Stimulated activated naive CD8-positive, alpha-beta T cell treated with anti-CD3 and anti-CD28 coated beads, Interleukin-15, Interleukin-2, amounts not matched to agents 100 U/mL and 50 U/mL, for 24 hours (primary cell): ENCODE results near the gene SPIN3.
"Not testable (repeated sequence)": the region's sequence is repeated elsewhere in the genome, so short reads cannot be mapped to it uniquely, and the experiment has no call there.

Experiments
- ATAC-seq: fragments of 150-1000 bp; cut with Tn5 transposase; one replicate; pipeline ENCODE4 v1.10.0; 2021
- DNase-seq: peaks from one replicate; pipeline ENCODE4 v3.0.0; 2021

The SPIN3 gene

GRCh38 chrX:56995271-56995994 lies at the start of gene SPIN3:
Gene SPIN3, minus strand, starts transcription at chrX:56995541. Its CDS starts 594 bp downstream, at chrX:56994947.
- ATAC-seq: peak; percentile 66
- DNase-seq: peak; percentile 66

- no peak for DNase-seq
- no peak for ATAC-seq
Observed at GRCh38 chrX:57044245-57044644, 48.9 kb upstream of the SPIN3 start.

GRCh38 chrX:57037265-57037664 lies 41.9 kb upstream of the SPIN3 start:
- not testable (repeated sequence) for ATAC-seq, DNase-seq

GRCh38 chrX:56994375-56995270 lies 718 bp downstream of the SPIN3 start:
- no peak for ATAC-seq
- DNase-seq: peak; percentile 3

DNA sequence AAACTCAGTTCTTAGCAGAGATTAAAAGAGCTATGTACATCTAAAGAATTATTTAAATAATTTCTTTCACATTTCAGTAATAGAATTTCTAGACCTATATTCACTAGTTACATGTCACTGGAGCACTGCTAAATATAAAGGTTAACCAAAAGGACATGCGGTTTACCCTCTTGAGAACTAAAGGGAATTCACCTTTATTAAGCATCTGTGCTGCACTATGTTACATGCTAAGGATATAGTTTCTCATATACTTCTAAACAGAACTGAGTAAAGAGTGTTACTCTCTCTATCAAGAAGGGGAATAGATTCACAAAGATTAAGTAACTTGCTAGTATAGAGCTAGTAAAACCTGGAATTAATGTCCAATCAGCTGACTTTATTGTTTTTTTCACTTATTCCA lies 7.6 kb downstream of the SPIN3 start:
- no peak for ATAC-seq
- DNase-seq: no peak

DNA sequence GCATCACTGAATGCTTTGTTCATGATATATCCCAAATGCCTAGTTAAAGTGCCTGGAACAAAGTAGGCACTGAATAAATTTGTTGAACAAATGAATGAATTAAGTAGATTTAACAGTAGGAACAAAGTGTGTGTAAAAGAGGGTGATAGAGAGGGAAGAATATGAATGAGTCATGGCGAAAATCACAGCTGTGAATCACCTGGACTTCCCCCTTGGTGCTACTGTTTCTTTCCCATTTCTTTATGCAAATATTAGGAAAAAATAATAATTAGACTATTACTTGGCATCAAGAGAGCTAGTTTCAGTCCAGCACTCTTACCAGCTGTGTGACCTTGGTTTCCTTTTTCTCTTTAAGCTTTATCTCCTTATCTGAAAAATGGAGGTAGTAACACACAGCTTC lies 9.2 kb downstream of the SPIN3 start:
- ATAC-seq (no peak), DNase-seq (no peak)

- DNase-seq (peak; percentile 16), ATAC-seq (peak; percentile 68)
Observed at GRCh38 chrX:56978172-56978571, 17.2 kb downstream of the SPIN3 start.

DNA sequence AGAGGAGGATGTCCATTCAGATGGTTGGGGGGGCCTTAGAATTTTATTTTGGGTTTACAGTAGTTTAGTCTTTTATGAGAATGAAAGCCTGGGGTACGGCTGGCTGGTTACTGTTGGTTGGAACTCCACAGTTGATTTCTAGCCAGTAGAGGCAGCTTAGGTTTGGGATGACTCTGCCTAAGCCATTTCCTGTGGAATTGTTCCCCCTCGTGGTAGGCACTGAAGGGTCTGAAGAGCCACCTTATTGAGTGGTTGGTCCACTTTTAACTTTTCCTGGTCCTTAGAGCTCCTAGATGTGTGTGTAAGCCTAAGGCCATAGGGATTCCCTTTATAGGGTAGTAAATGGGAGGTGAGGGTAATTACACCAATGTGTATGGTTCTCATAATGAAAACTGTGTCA lies 19.7 kb downstream of the SPIN3 start:
- DNase-seq: no peak
- ATAC-seq: no peak

DNA sequence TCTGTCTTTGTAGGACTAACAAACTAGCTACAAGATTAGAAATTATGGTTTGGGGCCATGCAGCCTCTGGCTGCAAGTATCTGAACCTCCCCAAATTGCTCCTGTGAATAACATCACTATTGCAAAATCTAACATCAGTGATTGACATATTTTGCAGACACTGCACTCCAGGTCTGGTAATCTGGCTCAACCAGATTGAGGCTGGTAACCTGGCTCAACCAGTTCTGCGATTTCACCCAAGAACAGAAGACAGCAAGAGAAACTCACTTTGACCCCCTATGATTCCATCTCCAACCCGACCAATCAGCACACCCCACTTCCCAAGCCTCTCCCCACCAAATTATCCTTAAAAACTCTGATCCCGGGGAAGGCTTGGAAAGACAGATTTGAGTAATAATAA lies 20.9 kb downstream of the SPIN3 start:
- ATAC-seq: no peak
- no peak for DNase-seq

- ATAC-seq: no peak
- DNase-seq: no peak
Observed at GRCh38 chrX:56969559-56969958, 25.8 kb downstream of the SPIN3 start.

DNA sequence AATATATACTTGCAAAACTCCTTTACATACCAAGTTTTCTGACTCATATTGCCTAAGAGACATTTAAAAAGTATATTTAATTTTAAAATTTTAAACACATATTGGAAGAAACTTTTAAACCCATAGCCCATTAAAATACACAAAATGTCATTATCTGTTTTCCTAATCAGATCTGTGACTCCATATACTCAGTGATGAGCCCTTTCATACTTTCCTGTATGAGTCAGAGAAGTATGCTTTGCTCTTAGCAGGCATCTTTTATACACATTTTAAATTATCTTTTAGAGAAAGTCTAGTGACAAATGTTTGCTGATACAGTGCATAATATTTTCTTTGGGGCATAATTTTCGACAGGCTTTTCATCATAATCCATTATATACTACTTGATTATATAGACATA lies 26.4 kb downstream of the SPIN3 start:
- DNase-seq (no peak), ATAC-seq (no peak)

GRCh38 chrX:56963377-56963776 lies 32.0 kb downstream of the SPIN3 start:
- no peak for ATAC-seq
- DNase-seq: no peak

GRCh38 chrX:56947699-56948098 lies 47.6 kb downstream of the SPIN3 start:
- ATAC-seq: no peak
- DNase-seq: no peak

GRCh38 chrX:56946201-56946600 lies 49.1 kb downstream of the SPIN3 start:
- DNase-seq, ATAC-seq: not testable (repeated sequence)

DNA sequence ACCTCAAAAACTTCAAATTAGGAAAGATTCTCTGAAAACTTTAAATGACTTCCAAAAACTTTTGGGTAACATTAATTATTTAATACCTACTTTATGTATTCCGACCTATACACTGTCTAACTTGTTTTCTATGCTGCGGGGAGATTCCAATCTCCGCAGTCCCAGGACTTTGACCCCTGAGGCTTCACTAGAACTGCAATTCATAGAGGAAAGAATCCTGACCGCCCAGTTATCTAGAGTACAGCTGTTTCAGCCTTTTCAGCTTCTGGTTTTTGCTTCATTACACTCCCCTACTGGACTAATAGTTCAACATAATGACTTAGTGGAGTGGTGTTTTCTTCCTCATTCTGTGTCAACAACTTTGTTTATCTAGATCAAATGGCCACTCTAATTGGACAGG lies 50.1 kb downstream of the SPIN3 start:
- DNase-seq, ATAC-seq: not testable (repeated sequence)

DNA sequence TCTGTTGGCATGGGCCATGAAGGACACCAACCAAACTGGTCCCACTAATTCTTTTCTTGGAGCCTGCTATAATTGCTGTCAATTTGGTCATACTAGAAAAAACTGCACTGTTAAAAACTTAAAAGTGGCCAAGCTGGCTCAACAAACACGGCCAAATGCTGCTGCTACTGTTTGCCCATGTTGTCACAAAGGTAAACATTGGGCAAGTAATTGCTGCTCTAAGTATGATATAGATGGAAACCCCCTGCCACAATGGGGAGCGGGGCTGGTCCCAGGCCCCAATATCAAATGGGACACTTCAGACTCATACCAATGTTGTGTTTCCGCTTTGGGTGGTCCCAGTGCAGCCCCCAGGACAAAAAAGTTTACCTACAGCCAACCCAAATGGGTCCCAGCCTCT lies 52.1 kb downstream of the SPIN3 start:
- no peak for ATAC-seq

More for the DNA sequence above, 52.1 kb downstream of the SPIN3 start:
- no peak for DNase-seq
